Endothelial cell of umbilical vein (primary cell): ENCODE data around the gene AGBL4. TPM values are rescaled to one million over a fixed set of nuclear protein-coding genes. Genes with fewer than 3 reads are reported as not detected.

Source experiments
- BruUV-seq: library from RNA; stranded (reverse); fragments of 400-500 nt; replicated peaks from 2 replicates; lab custom pipeline; 2021; lab: Mats Ljungman, UMichigan
- CTCF ChIA-PET: fragments of 300-600, 350-600 bp; sonication (Branson Sonifier 250); formaldehyde crosslinking; loops from one replicate; lab custom pipeline; 2021; ENCODE audit warnings: antibody characterized with exemption, inconsistent platforms; lab: Charles Lee
- POLR2A ChIA-PET: fragments of 300-600, 350-600 bp; sonication (Branson Sonifier 250); formaldehyde crosslinking; loops from one replicate; lab custom pipeline; 2021; ENCODE audit warnings: antibody characterized with exemption, inconsistent platforms; lab: Charles Lee
- DNase-seq: peaks from one replicate; pipeline ENCODE4 v3.0.0-alpha.2; 2011; ENCODE audit warnings: low read depth, low spot score
- FAIRE-seq: peaks from 2 replicates; lab custom pipeline; 2011; peaks lifted over from hg19 to GRCh38; lab: Jason Lieb, UNC
- H2AFZ ChIP-seq: 2 replicates; pipeline ENCODE4 v1.6.0; 2012; ENCODE audit warnings: low read depth, low read length, control low read depth, inconsistent platforms
- H3K27ac ChIP-seq: 2 replicates; pipeline ENCODE4 v1.5.1; 2011; ENCODE audit warnings: low read depth, mild to moderate bottlenecking, control low read depth, low read length, moderate library complexity; ENCODE audit not compliant: insufficient read depth
- H3K27me3 ChIP-seq, 2 experiments: 2 replicates each; pipeline versions ENCODE4 v1.6.0 to v1.6.1; 2011; ENCODE audit warnings: low read length in 2 of 2, mixed read lengths in 1 of 2; ENCODE audit not compliant: control insufficient read depth in 2 of 2, insufficient read depth in 2 of 2
- H3K36me3 ChIP-seq, 2 experiments: 2 replicates in 1 of 2; 3 replicates in 1 of 2; pipeline ENCODE4 v1.5.1; 2011; ENCODE audit warnings: low read length in 2 of 2, mild to moderate bottlenecking in 1 of 2, moderate library complexity in 1 of 2; ENCODE audit not compliant: control insufficient read depth in 2 of 2, insufficient read depth in 2 of 2; ENCODE audit errors: extremely low read depth in 1 of 2
- H3K4me1 ChIP-seq: 3 replicates; pipeline ENCODE4 v1.5.1; 2011; ENCODE audit warnings: mild to moderate bottlenecking, low read length; ENCODE audit not compliant: control insufficient read depth, insufficient read depth; ENCODE audit errors: extremely low read depth
- H3K4me2 ChIP-seq: 2 replicates; pipeline ENCODE4 v1.6.1; 2011; ENCODE audit warnings: low read length, control low read depth, mixed read lengths; ENCODE audit not compliant: insufficient read depth
- H3K4me3 ChIP-seq, 3 experiments: fragments of 200-600 bp in 1 of 3; sonication (generic), shearing (Covaris generic) in 1 of 3; replicated peaks in 1 of 3; 2 replicates each; pipeline ENCODE4 v1.5.1; 2011 to 2016; ENCODE audit warnings: control low read depth in 3 of 3, low read length in 3 of 3, mild to moderate bottlenecking in 2 of 3, inconsistent platforms in 1 of 3, low read depth in 1 of 3, moderate library complexity in 1 of 3; ENCODE audit not compliant: insufficient read depth in 1 of 3
- H3K79me2 ChIP-seq: 2 replicates; pipeline ENCODE4 v1.6.0; 2012; ENCODE audit warnings: low read length, inconsistent platforms; ENCODE audit not compliant: control insufficient read depth, insufficient read depth
- H3K9ac ChIP-seq: replicated peaks from 2 replicates; pipeline ENCODE3; 2011; ENCODE audit warnings: low read length, control low read depth; ENCODE audit not compliant: insufficient read depth; ENCODE audit errors: extremely low read depth
- H3K9me1 ChIP-seq: replicated peaks from 3 replicates; pipeline ENCODE4 v1.6.0; 2011; ENCODE audit warnings: mild to moderate bottlenecking, low read length; ENCODE audit not compliant: control insufficient read depth, insufficient read depth; ENCODE audit errors: extremely low read depth
- H3K9me3 ChIP-seq: replicated peaks from 2 replicates; pipeline ENCODE4 v1.5.1; 2012; ENCODE audit warnings: low read length, inconsistent platforms; ENCODE audit not compliant: control insufficient read depth, insufficient read depth
- H4K20me1 ChIP-seq: replicated peaks from 2 replicates; pipeline ENCODE3; 2011; ENCODE audit warnings: mild to moderate bottlenecking, low read length; ENCODE audit not compliant: control insufficient read depth, insufficient read depth; ENCODE audit errors: extremely low read depth
- EZH2 ChIP-seq: IDR thresholded peaks from 2 replicates; pipeline ENCODE4 v1.6.1; 2012; ENCODE audit warnings: borderline replicate concordance, low read depth, mild to moderate bottlenecking, moderate library complexity, low read length, inconsistent platforms; ENCODE audit not compliant: severe bottlenecking
- FOS ChIP-seq: IDR thresholded peaks from 2 replicates; pipeline ENCODE4 v1.6.1; 2011; ENCODE audit warnings: mild to moderate bottlenecking, low read length, moderate library complexity, borderline replicate concordance; ENCODE audit not compliant: insufficient read depth
- GATA2 ChIP-seq: IDR thresholded peaks from 2 replicates; pipeline ENCODE4 v1.7.0; 2011; ENCODE audit warnings: low read depth, mild to moderate bottlenecking, moderate library complexity, mixed read lengths, low read length; ENCODE audit not compliant: insufficient read length, insufficient read depth
- JUN ChIP-seq: IDR thresholded peaks from 2 replicates; pipeline ENCODE4 v1.6.1; 2011; ENCODE audit warnings: borderline replicate concordance, low read depth; ENCODE audit not compliant: insufficient read length, insufficient read depth
- MYC ChIP-seq: IDR thresholded peaks from one replicate; pipeline ENCODE4 v1.6.1; 2011; ENCODE audit warnings: mild to moderate bottlenecking, low read depth, low read length
- POLR2A ChIP-seq: IDR thresholded peaks from 2 replicates; pipeline ENCODE4 v1.6.1; 2012; ENCODE audit warnings: low read depth, mild to moderate bottlenecking, control low read depth, low read length
- POLR2AphosphoS5 ChIP-seq: IDR thresholded peaks from 2 replicates; pipeline ENCODE4 v1.6.1; 2012; ENCODE audit warnings: low read depth, mild to moderate bottlenecking, control low read depth, low read length, moderate library complexity; ENCODE audit not compliant: insufficient read depth
- dilution Hi-C: fragments of 300-500 bp; cut with MboI; formaldehyde crosslinking; loops from one replicate; pipeline ENCODE4 v1.15.0; 2019; ENCODE audit warnings: low sequenced_read_pairs; ENCODE audit not compliant: extremely low pct_ligation_motif_present
- intact Hi-C: fragments of 100-400 bp; cut with micrococcal nuclease; formaldehyde crosslinking; loops from one replicate; pipeline ENCODE4 v1.10.0; 2022
- polyA plus RNA-seq, 4 experiments: library from polyadenylated mRNA; depleted of rRNA in 3 of 4; stranded (reverse) in 3 of 4; unstranded in 1 of 4; fragments of >200 nt; gene quantifications; 2 replicates each; pipeline versions ENCODE4 v1.2.1 to v1.2.3, GENCODE V29; 2011 to 2012; ENCODE audit warnings: missing spikeins in 1 of 4
- total RNA-seq: library from RNA; stranded (reverse); gene quantifications from 2 replicates; pipeline ENCODE4 v1.2.3, GENCODE V29; 2021
- TF ChIP-seq, protein P1 (sequence below), 2 donors: IDR thresholded peaks; 1 replicate in 1 of 2; 2 replicates in 1 of 2; pipeline ENCODE4 v1.5.1; 2011; ENCODE audit warnings: low read length in 2 of 2, mild to moderate bottlenecking in 2 of 2, moderate library complexity in 2 of 2, control low read depth in 1 of 2, inconsistent platforms in 1 of 2, low read depth in 1 of 2; ENCODE audit not compliant: insufficient read depth in 1 of 2; ENCODE audit errors: extremely low read depth in 1 of 2
- TF ChIP-seq, protein P2 (sequence below): IDR thresholded peaks from 2 replicates; pipeline ENCODE4 v1.6.1; 2011; ENCODE audit not compliant: insufficient read depth, insufficient read length

Gene AGBL4
- total and polyA plus RNA-seq, 2 donors (not counting 3 experiments of a cell fraction or from before 2014, with no cell fraction given) = not detected

DNA sequence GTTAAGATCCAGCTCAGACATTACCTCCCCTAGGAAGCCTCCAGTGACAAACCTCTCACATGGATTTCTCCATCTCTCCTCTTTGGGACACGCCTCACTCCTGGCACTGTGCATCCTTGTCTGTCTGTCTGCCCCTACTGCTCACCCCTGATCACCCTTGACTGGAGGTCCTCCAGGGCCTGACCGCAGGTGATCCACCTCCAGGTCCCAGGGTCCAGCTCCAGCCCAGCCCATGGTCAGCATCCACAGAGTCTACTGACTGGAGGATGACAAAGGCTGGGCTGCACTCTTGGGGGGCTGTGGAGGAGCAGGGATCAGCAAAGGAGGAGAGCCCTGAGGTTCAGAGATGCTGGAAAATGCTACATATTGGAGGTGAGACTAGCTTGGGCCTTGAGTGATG, 1312.8 kb downstream of the AGBL4 start:
- CTCF ChIA-PET = no interaction called here
- Histone ChIP-seq H3K9me3 (no peaks in the 10 kb centered on the region), H3K4me2 (no peak overlapping the region), H4K20me1 (no peaks in the 10 kb centered on the region), H3K27me3 (no peaks in the 10 kb centered on the region), H3K4me3 (no peak overlapping the region), H3K9me1 (no peaks in the 10 kb centered on the region), H3K36me3 (no peaks in the 10 kb centered on the region), H3K79me2 (no peaks in the 10 kb centered on the region), H3K27ac (no peak overlapping the region), H2AFZ (no peak overlapping the region), H3K9ac (no peak overlapping the region), H3K4me1 (no peaks in the 10 kb centered on the region)
- no peak for DNase-seq
- FAIRE-seq = no peak
- BruUV-seq = no TSS peak
- POLR2A ChIA-PET = no interaction called here
- TF ChIP-seq MYC (no peak), JUN (no peak), POLR2AphosphoS5 (no peak), POLR2A (no peak), GATA2 (no peak), FOS (no peak), EZH2 (no peak)
- TF ChIP-seq, protein P1, sequence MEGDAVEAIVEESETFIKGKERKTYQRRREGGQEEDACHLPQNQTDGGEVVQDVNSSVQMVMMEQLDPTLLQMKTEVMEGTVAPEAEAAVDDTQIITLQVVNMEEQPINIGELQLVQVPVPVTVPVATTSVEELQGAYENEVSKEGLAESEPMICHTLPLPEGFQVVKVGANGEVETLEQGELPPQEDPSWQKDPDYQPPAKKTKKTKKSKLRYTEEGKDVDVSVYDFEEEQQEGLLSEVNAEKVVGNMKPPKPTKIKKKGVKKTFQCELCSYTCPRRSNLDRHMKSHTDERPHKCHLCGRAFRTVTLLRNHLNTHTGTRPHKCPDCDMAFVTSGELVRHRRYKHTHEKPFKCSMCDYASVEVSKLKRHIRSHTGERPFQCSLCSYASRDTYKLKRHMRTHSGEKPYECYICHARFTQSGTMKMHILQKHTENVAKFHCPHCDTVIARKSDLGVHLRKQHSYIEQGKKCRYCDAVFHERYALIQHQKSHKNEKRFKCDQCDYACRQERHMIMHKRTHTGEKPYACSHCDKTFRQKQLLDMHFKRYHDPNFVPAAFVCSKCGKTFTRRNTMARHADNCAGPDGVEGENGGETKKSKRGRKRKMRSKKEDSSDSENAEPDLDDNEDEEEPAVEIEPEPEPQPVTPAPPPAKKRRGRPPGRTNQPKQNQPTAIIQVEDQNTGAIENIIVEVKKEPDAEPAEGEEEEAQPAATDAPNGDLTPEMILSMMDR (IDR thresholded peaks at IDR 0.05; ENCODE audit: extremely low read depth in 1 of 2, insufficient read depth in 1 of 2, low read depth in 1 of 2, low read length in 2 of 2) = no peak
- TF ChIP-seq, protein P2, sequence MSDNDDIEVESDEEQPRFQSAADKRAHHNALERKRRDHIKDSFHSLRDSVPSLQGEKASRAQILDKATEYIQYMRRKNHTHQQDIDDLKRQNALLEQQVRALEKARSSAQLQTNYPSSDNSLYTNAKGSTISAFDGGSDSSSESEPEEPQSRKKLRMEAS = no peak
- dilution Hi-C loops (no loop called here), intact Hi-C loops (no loop called here)
